BJ (cell line): Measurements from ENCODE around the gene POLR3F. TPM values are rescaled to one million over a fixed set of nuclear protein-coding genes. Genes with fewer than 3 reads are reported as not detected.

Experiments
- CTCF ChIA-PET: fragments of 350-600 bp; formaldehyde crosslinking; extraction: SDS; loops from one replicate; lab custom pipeline; 2021; ENCODE audit warnings: antibody characterized with exemption, inconsistent platforms; lab: Yijun Ruan, JAX
- POLR2A ChIA-PET: fragments of 300-600 bp; sonication (Branson Sonifier 250); formaldehyde crosslinking; extraction: SDS; loops from one replicate; lab custom pipeline; 2021; ENCODE audit warnings: antibody characterized with exemption; lab: Charles Lee
- DNase-seq: peaks from one replicate; pipeline ENCODE4 v3.0.0-alpha.2; 2011; ENCODE audit warnings: low read depth
- H3K27me3 ChIP-seq: 2 replicates; pipeline ENCODE4 v1.6.0; 2011; ENCODE audit warnings: low read length; ENCODE audit not compliant: control insufficient read depth, insufficient read depth
- H3K36me3 ChIP-seq: 2 replicates; pipeline ENCODE4 v1.5.1; 2011; ENCODE audit warnings: low read length; ENCODE audit not compliant: control insufficient read depth, insufficient read depth
- H3K4me3 ChIP-seq: 2 replicates; pipeline ENCODE4 v1.5.1; 2011; ENCODE audit warnings: low read depth, mild to moderate bottlenecking, control low read depth, low read length
- polyA plus RNA-seq: library from polyadenylated mRNA; depleted of rRNA; stranded (reverse); fragments of >200 nt; gene quantifications from 2 replicates; pipeline ENCODE4 v1.2.3, GENCODE V29; 2011
- TF ChIP-seq, protein P1 (sequence below): IDR thresholded peaks from 2 replicates; pipeline ENCODE4 v1.5.1; 2011; ENCODE audit warnings: low read depth, mild to moderate bottlenecking, control low read depth, inconsistent platforms, low read length, moderate library complexity; ENCODE audit not compliant: insufficient read depth

The POLR3F gene
- polyA plus RNA-seq, 1 experiment, result 10.9 TPM

DNA sequence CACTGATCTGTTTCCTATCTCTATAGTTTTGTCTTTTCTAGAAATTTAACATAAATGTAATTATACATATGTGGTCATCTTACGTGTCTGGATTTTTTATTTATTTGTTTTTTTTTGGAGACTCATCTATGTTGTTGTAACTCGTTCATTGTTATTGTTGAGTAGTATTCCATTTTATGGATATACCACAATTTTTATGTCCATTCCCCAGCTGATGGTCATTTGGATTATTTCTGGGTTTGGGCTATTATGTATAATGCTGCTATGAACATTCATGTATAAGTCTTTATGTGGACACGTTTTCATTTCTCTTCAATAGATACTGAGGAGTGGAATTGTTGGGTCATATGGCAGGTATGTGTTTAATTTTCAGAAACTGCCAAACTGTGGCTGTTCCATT, 10.6 kb upstream of the POLR3F start:
- no peak for DNase-seq
- CTCF ChIA-PET, result no interaction called here
- Histone ChIP-seq H3K36me3 (no peaks in the 10 kb centered on the region), H3K4me3 (no peak overlapping the region), H3K27me3 (no peaks in the 10 kb centered on the region)
- TF ChIP-seq, protein P1, sequence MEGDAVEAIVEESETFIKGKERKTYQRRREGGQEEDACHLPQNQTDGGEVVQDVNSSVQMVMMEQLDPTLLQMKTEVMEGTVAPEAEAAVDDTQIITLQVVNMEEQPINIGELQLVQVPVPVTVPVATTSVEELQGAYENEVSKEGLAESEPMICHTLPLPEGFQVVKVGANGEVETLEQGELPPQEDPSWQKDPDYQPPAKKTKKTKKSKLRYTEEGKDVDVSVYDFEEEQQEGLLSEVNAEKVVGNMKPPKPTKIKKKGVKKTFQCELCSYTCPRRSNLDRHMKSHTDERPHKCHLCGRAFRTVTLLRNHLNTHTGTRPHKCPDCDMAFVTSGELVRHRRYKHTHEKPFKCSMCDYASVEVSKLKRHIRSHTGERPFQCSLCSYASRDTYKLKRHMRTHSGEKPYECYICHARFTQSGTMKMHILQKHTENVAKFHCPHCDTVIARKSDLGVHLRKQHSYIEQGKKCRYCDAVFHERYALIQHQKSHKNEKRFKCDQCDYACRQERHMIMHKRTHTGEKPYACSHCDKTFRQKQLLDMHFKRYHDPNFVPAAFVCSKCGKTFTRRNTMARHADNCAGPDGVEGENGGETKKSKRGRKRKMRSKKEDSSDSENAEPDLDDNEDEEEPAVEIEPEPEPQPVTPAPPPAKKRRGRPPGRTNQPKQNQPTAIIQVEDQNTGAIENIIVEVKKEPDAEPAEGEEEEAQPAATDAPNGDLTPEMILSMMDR, result no peak
- POLR2A ChIA-PET, result no interaction called here

DNA sequence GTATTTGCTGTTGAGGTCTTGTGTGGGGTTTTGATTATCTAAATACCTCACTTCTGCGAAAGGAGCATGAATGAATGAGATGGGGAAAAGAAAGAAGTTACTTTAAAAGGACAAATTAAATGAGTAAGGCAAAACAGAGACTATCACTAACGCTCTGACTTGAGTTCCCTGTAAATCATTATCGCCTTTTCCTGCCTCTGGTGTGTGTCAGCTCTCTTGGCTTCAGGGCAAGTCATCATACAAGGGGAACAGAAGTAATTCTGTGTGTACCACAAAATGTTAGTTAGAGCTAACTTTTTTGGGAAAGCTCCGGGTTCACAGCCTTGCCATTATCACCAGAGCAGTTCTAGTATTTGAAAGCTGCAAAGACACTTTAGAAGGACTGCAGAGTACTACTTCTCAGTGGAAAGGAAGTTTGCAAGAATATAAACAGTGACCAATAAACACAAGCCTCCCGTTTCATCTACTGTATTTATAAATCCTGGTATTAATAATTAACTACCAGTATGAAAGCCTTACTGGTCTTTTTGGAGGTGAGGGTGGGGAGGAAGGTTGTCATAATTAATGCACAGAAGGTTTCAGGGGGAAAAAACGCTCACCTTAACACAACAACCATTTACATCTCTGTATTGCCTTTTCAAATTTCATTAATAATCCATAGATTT, 1.5 kb upstream of the POLR3F start:
- no peak for DNase-seq
- H3K36me3 ChIP-seq, result no peaks in the 10 kb centered on the region
- ChIA-PET CTCF (interaction anchor here (0.6 to 0.7 kb wide), 2 partner anchors 15 to 21 kb away, joined by 3 read pairs; no protein-coding TSS in a partner anchor), POLR2A (no interaction called here)
- no peaks in the 10 kb centered on the region for H3K27me3 ChIP-seq
- no peak overlapping the region for H3K4me3 ChIP-seq
- TF ChIP-seq, protein P1, result no peak

DNA sequence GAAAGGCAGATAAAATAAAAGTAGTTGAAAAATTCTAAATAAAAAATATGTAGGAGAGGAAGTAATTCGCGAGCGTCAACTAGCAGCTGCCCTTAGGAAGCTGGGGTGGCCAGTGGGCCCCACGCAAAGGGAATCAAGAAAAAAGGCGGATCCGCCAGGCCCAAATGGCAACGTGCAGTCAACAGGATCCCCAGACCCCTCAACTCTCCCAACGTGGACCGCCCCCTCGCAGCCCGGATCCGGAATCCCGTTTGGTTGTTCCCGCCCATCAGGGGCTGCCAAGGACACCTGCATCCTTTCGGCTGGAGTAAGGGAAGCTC, 656 bp upstream of the POLR3F start:
- TF ChIP-seq, protein P1, result no peak
- ChIA-PET POLR2A (no interaction called here), CTCF (interaction anchor here (1.2 kb wide), 1 partner anchor 53 kb away, joined by 4 read pairs; no protein-coding TSS in a partner anchor)
- DNase-seq, result peak; percentile 3
- peak overlapping the region; percentile 82 for H3K4me3 ChIP-seq
- no peaks in the 10 kb centered on the region; the same call in 1 of the 2 replicates for H3K36me3 ChIP-seq
- no peaks in the 10 kb centered on the region for H3K27me3 ChIP-seq

- CTCF ChIA-PET, result no interaction called here
- POLR2A ChIA-PET, result no interaction called here
- peaks cover 3% of the 10 kb centered on the region; the same call in 1 of the 2 replicates for H3K36me3 ChIP-seq
These were observed 10.0 kb downstream of the POLR3F start for GRCh38 chr20:18477218-18477617.

GRCh38 chr20:18477821-18478220, 10.6 kb downstream of the POLR3F start:
- Histone ChIP-seq H3K36me3 (peaks cover 8% of the 10 kb centered on the region), H3K27me3 (no peaks in the 10 kb centered on the region), H3K4me3 (no peak overlapping the region)
- ChIA-PET CTCF (no interaction called here), POLR2A (no interaction called here)
- no peak for DNase-seq
- TF ChIP-seq, protein P1, result no peak

More at GRCh38 chr20:18477218-18477617, 10.0 kb downstream of the POLR3F start:
- H3K27me3 ChIP-seq, result no peaks in the 10 kb centered on the region
- no peak overlapping the region for H3K4me3 ChIP-seq
- TF ChIP-seq, protein P1, result no peak
- DNase-seq, result no peak
